ENCODE data around the gene GADD45G.

Gene GADD45G, protein sequence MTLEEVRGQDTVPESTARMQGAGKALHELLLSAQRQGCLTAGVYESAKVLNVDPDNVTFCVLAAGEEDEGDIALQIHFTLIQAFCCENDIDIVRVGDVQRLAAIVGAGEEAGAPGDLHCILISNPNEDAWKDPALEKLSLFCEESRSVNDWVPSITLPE

DNA sequence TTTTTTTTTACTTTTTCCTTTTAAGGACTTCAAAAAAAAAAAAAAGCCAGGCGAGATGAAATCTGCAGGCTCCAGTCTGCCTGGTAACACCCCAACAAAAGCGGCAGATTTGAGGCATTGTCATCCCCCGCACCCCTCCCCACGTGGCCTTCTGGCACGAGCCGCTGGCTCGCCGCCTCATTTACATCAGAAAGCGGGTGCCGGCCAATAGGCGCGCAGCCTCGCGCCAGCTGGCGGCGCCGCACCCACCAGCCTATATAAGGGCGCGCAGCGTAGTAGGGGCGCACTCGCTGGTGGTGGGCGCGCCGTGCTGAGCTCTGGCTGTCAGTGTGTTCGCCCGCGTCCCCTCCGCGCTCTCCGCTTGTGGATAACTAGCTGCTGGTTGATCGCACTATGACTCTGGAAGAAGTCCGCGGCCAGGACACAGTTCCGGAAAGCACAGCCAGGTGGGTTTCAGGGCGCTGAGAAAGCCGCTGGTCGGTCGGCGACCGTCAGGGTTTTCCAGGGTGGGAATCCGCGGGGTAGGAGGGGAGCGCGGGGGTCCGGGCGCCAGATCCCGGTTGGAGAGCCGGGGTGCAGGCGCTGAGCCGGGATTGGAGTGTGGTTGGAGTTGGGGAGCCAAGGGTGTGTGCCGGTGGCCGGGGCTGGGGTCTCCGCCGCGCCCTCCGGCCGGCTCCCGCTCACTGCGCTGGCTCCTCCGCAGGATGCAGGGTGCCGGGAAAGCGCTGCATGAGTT, at the start of gene GADD45G:
GADD45G (plus strand) TSS at position 284 of the 736 bp plus-strand sequence; CDS start at position 394, 110 bp downstream.
- intact Hi-C loops (cut with DNase I; ENCODE audit: low total_unique reads), result loop anchor here (5.0 to 10.0 kb wide), 4 partner anchors 77 to 1820 kb away; partner anchors contain the start of gene NFIL3
- peak within 1 kb of the TSS; percentile 80 to 88 for H3K4me3 ChIP-seq
- H3K27ac ChIP-seq, result peak within 1 kb of the TSS; percentile 95 to 96
- TF ChIP-seq, protein P1, sequence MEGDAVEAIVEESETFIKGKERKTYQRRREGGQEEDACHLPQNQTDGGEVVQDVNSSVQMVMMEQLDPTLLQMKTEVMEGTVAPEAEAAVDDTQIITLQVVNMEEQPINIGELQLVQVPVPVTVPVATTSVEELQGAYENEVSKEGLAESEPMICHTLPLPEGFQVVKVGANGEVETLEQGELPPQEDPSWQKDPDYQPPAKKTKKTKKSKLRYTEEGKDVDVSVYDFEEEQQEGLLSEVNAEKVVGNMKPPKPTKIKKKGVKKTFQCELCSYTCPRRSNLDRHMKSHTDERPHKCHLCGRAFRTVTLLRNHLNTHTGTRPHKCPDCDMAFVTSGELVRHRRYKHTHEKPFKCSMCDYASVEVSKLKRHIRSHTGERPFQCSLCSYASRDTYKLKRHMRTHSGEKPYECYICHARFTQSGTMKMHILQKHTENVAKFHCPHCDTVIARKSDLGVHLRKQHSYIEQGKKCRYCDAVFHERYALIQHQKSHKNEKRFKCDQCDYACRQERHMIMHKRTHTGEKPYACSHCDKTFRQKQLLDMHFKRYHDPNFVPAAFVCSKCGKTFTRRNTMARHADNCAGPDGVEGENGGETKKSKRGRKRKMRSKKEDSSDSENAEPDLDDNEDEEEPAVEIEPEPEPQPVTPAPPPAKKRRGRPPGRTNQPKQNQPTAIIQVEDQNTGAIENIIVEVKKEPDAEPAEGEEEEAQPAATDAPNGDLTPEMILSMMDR (IDR thresholded peaks at IDR 0.05), result peak; percentile 14 to 36
- peak; percentile 90 to 96 for DNase-seq
- H3K27me3 ChIP-seq, result no peaks in the 10 kb centered on the region
- H3K36me3 ChIP-seq, result no peaks in the 10 kb centered on the region
- H3K4me1 ChIP-seq, result peaks cover 0 to 32% (median 26%) of the 10 kb centered on the region in 4 donors
- H3K9me3 ChIP-seq, result no peaks in the 10 kb centered on the region

DNA sequence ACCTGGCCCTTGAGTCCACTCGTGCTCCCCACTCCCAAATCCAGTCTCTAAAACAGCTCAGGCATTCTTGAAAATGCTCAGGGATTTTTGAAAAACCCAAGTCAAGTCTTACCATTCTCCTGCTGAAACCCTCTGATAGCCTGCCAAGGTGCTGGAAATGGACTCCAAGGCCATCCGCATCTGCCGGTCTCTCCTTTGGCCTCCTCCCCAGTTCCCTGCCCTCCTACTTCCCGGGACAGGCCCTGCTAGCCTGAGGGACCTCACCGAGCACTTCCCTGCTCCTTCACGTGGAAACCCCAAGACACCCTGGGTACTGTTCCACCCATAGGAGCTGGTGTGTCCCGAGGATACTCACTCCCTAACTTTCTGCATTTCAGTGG, 49.8 kb upstream of the GADD45G start:
- peaks cover 0 to 24% of the 10 kb centered on the region in 2 donors for H3K27me3 ChIP-seq
- TF ChIP-seq, protein P1 (IDR thresholded peaks at IDR 0.05), result no peak
- H3K9me3 ChIP-seq, result no peaks in the 10 kb centered on the region
- no peak for DNase-seq
- intact Hi-C loops (cut with DNase I; ENCODE audit: low total_unique reads), result no loop called here
- H3K4me3 ChIP-seq, result no peak overlapping the region
- H3K4me1 ChIP-seq, result peaks cover 0 to 12% (median 2%) of the 10 kb centered on the region in 4 donors
- no peaks in the 10 kb centered on the region for H3K36me3 ChIP-seq
- no peak overlapping the region for H3K27ac ChIP-seq

DNA sequence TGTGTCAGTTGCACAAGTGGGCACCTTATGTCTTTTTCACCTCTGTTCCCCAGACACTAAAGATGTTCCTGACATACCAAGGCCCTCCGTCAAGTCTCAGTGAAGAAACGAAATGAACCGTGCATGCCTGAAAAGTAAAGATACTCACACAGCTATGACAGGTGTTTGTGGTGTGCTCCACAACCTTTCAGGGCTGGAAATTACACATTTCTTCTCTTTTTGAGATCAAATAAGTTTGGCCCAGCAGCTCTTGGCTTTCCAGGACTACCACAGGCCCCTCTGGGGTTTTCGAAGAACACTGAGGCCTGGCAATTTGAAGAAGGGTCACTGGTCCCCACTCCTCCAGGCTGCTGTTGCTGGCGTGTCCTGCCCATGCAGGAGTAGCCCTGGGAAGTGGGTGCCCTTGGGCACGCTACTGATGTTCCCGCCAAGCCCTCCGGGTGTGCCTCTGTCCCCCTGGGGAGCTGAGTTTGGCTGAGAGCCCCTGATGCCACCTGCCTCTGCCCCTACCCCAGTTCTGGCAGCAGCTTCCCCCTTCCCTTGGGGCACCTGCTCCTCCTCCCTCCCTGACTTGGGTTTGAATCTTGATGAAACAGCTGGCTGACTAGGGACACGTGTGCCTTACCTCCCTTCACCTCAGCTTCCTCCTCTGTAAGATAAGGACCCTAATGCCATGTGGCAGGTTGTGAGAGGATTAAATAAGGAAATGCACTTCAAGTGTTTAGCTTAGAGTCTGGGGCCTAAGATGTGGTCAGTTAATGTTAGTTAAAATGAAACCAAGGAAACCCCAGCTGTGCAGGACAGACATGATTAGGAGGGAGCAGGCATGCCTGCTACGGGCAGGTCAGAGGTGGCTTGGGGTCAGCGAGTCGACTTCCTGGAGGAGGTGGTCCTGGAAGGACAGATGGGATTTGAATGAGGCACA, 49.1 kb upstream of the GADD45G start:
- H3K36me3 ChIP-seq, result no peaks in the 10 kb centered on the region
- H3K9me3 ChIP-seq, result no peaks in the 10 kb centered on the region
- no peak overlapping the region for H3K27ac ChIP-seq
- H3K27me3 ChIP-seq, result peaks cover 0 to 24% of the 10 kb centered on the region in 2 donors
- TF ChIP-seq, protein P1 (IDR thresholded peaks at IDR 0.05), result no peak
- intact Hi-C loops (cut with DNase I; ENCODE audit: low total_unique reads), result no loop called here
- no peak overlapping the region for H3K4me3 ChIP-seq
- no peak for DNase-seq
- peaks cover 0 to 12% (median 2%) of the 10 kb centered on the region in 4 donors for H3K4me1 ChIP-seq

DNA sequence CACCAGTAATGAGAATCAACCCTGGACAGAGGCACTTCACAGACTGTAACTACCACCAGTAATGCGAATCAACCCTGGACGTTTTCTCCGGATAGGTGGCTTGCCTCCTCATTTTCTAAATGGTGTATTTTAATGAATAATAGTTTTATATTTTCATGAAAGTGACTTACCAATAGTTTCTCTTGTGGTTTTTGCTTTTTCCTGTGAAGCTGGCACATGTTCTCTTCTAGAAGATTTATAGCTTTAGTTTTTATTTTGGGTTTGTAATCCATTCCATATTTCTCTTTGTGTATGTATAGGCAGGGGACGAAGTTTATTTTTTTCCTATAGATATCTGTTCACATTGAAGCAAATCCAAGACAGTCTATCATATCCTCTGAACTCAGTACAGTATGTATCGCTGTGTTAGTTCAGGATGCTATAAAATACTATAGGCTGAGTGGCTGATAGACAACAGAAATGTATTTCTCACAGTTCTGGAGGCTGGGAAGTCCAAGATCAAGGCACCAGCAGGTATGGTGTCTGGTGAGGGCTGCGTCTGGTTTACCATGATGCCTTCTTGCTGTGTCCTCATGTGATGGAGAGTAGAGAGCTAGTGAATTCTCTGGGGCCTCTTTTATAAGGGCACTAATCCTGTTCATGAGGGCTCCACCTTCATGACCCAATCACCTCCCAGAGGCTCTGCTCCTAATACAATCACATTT, 46.5 kb upstream of the GADD45G start:
- Histone ChIP-seq H3K4me1 (peaks cover 0 to 12% (median 2%) of the 10 kb centered on the region in 4 donors), H3K36me3 (no peaks in the 10 kb centered on the region), H3K27me3 (peaks cover 0 to 24% of the 10 kb centered on the region in 2 donors), H3K4me3 (no peak overlapping the region), H3K27ac (no peak overlapping the region), H3K9me3 (no peaks in the 10 kb centered on the region)
- TF ChIP-seq, protein P1 (IDR thresholded peaks at IDR 0.05), result no peak
- intact Hi-C loops (cut with DNase I; ENCODE audit: low total_unique reads), result no loop called here
- DNase-seq, result no peak

DNA sequence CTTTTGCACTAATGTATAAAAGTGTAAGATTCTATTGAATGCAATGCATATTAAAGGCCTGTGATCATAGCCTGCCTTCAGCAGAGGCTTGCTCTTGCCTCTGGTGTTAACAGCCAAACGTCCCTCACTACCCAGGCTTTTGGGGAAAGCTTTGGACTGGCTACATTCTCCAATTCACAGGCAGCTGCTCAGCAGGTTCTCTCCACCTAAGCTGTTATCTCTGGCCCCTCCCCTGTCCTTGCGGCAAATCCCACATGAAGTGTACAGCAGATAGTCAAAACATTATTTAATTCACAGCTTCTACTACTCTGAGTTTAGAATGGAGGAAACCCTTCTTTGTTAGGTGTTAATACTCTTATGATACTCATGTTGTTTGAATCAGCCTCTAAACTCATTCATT, 45.9 kb upstream of the GADD45G start:
- Histone ChIP-seq H3K27ac (no peak overlapping the region), H3K9me3 (no peaks in the 10 kb centered on the region), H3K27me3 (peaks cover 0 to 24% of the 10 kb centered on the region in 2 donors), H3K4me3 (no peak overlapping the region), H3K4me1 (peaks cover 0 to 12% (median 2%) of the 10 kb centered on the region in 4 donors), H3K36me3 (no peaks in the 10 kb centered on the region)
- TF ChIP-seq, protein P1 (IDR thresholded peaks at IDR 0.05), result no peak
- no peak for DNase-seq
- intact Hi-C loops (cut with DNase I; ENCODE audit: low total_unique reads), result no loop called here

Measured in tibial artery (tissue), 4 donors.